Loucy (cell line): ENCODE measurements around the gene TMEM119.

Experiments
- H2AFZ ChIP-seq: fragments of 200-600 bp; sonication (generic); 2 replicates; pipeline ENCODE4 v1.6.0; 2016; ENCODE audit warnings: antibody characterized with exemption, mild to moderate bottlenecking, low read length, moderate library complexity
- H3F3A ChIP-seq: fragments of 200-600 bp; 2 replicates; pipeline ENCODE4 v1.6.0; 2016; ENCODE audit warnings: antibody characterized with exemption, low read depth, mild to moderate bottlenecking
- H3K27me3 ChIP-seq: fragments of 200-600 bp; sonication (generic); 2 replicates; pipeline ENCODE4 v1.6.1; 2014; ENCODE audit warnings: low read length, mild to moderate bottlenecking; ENCODE audit not compliant: insufficient read depth, poor library complexity, severe bottlenecking
- H3K36me3 ChIP-seq: fragments of 200-600 bp; sonication (generic); 2 replicates; pipeline ENCODE4 v1.6.1; 2016; ENCODE audit warnings: low read length; ENCODE audit not compliant: insufficient read depth
- H3K4me1 ChIP-seq: fragments of 200-600 bp; sonication (generic); 2 replicates; pipeline ENCODE4 v1.5.1; 2014; ENCODE audit warnings: low read length, mild to moderate bottlenecking; ENCODE audit not compliant: insufficient read depth, poor library complexity, severe bottlenecking
- H3K4me2 ChIP-seq: fragments of 200-600 bp; sonication (generic); 2 replicates; pipeline ENCODE4 v1.6.0; 2014; ENCODE audit warnings: antibody characterized with exemption, low read length, low read depth, mild to moderate bottlenecking; ENCODE audit not compliant: poor library complexity, severe bottlenecking
- H3K4me3 ChIP-seq: fragments of 200-600 bp; sonication (generic); 2 replicates; pipeline ENCODE4 v1.5.1; 2014; ENCODE audit warnings: low read length, mild to moderate bottlenecking, mixed read lengths; ENCODE audit not compliant: poor library complexity, severe bottlenecking
- H3K79me2 ChIP-seq: fragments of 200-600 bp; sonication (generic); 2 replicates; pipeline ENCODE4 v1.6.1; 2014; ENCODE audit warnings: low read length; ENCODE audit not compliant: insufficient read depth
- H3K9ac ChIP-seq: fragments of 200-600 bp; sonication (generic); 2 replicates; pipeline ENCODE4 v1.6.0; 2014; ENCODE audit warnings: mild to moderate bottlenecking, low read depth, low read length, moderate library complexity; ENCODE audit not compliant: poor library complexity, severe bottlenecking
- H3K9me2 ChIP-seq: fragments of 200-600 bp; sonication (generic); replicated peaks from 2 replicates; pipeline ENCODE4 v1.6.1; 2016; ENCODE audit warnings: low read depth, low read length, mixed read lengths
- H3K9me3 ChIP-seq: fragments of 200-600 bp; sonication (generic); 2 replicates; pipeline ENCODE4 v1.6.1; 2014; ENCODE audit warnings: mild to moderate bottlenecking, antibody characterized with exemption, low read length, low read depth; ENCODE audit not compliant: insufficient read depth
- H4K20me1 ChIP-seq: fragments of 200-600 bp; sonication (generic); 2 replicates; pipeline ENCODE4 v1.6.0; 2014; ENCODE audit warnings: antibody characterized with exemption, low read length, mild to moderate bottlenecking; ENCODE audit not compliant: insufficient read depth, poor library complexity, severe bottlenecking
- CTCF ChIP-seq: fragments of 200-600 bp; sonication (generic); conservative IDR thresholded peaks from 2 replicates; pipeline ENCODE4 v1.5.1; 2014; ENCODE audit warnings: mild to moderate bottlenecking, antibody characterized with exemption, low read length
- EZH2phosphoT487 ChIP-seq: fragments of 200-600 bp; IDR thresholded peaks from 2 replicates; pipeline ENCODE4 v1.6.1; 2018; ENCODE audit warnings: antibody characterized with exemption, mild to moderate bottlenecking, moderate library complexity, borderline replicate concordance

The TMEM119 gene

GRCh38 chr12:108608616-108609015, 10.7 kb upstream of the TMEM119 start:
- no peak overlapping the region for H3K4me3 ChIP-seq
- H4K20me1 ChIP-seq, result no peaks in the 10 kb centered on the region
- TF ChIP-seq CTCF, result no peak
- TF ChIP-seq EZH2phosphoT487, result no peak
- no peaks in the 10 kb centered on the region for H3K36me3 ChIP-seq
- peaks cover 4% of the 10 kb centered on the region for H3K4me1 ChIP-seq
- no peaks in the 10 kb centered on the region for H3K9me2 ChIP-seq
- H3F3A ChIP-seq, result no peaks in the 10 kb centered on the region
- H3K9me3 ChIP-seq, result no peaks in the 10 kb centered on the region
- H3K79me2 ChIP-seq, result no peaks in the 10 kb centered on the region
- no peaks in the 10 kb centered on the region for H3K27me3 ChIP-seq
- no peak overlapping the region for H2AFZ ChIP-seq
- H3K4me2 ChIP-seq, result no peak overlapping the region
- H3K9ac ChIP-seq, result no peak overlapping the region

DNA sequence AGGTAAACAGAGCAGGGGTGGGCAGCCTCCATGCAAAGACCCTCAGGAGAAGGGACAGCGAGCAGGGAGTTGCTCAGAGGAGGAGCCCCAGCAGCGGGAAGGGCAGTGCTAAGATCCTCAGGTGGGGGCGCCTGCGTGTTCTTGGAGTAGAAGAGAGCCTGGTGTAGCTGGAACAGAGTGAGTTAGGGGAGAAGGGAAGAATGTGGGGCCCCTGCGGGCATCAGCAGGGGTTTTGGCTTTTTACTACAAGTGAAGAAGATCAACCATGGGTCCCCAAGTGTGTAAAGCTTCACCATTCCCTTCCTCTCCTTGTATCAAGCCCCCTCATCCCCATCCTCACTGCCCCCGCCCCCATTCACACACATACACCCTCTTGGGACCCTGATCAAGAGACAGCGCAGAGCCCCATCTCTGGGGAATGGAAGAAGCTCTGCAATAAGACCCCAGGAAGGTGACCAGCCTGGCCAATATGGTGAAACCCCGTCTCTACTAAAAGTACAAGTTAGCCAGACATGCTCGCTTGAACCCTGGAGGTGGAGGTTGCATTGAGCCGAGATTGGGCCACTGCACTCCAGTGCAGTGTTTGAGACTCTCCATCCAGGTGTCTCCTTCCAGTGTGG, 10.2 kb upstream of the TMEM119 start:
- no peak for TF ChIP-seq CTCF
- TF ChIP-seq EZH2phosphoT487, result no peak
- Histone ChIP-seq H4K20me1 (no peaks in the 10 kb centered on the region), H3F3A (no peaks in the 10 kb centered on the region), H3K4me1 (peaks cover 4% of the 10 kb centered on the region), H2AFZ (no peak overlapping the region), H3K79me2 (no peaks in the 10 kb centered on the region), H3K27me3 (no peaks in the 10 kb centered on the region), H3K9me2 (no peaks in the 10 kb centered on the region), H3K4me2 (no peak overlapping the region), H3K4me3 (no peak overlapping the region), H3K36me3 (no peaks in the 10 kb centered on the region), H3K9me3 (no peaks in the 10 kb centered on the region), H3K9ac (no peak overlapping the region)

DNA sequence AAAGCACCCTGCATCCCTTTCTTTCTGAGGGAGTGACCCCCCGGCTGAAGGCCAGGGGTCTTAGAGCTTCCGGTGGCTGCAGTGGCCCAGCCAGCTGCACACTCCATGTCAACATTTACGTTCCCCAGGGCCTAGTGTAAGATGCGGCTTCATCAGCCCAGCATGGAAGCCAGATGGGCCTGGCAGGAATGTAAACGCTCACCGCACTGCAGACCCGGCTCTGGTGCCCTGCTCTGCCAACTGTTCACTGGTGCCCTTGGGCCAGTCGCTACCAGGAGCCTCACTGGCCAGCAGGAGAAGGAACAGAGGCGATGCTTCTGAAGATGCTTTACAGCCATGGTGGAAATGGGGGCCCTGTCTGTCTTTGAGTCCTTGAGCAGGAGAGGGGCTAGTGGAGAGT, 8.6 kb upstream of the TMEM119 start:
- Histone ChIP-seq H3K4me3 (no peak overlapping the region), H4K20me1 (no peaks in the 10 kb centered on the region), H3K4me1 (no peaks in the 10 kb centered on the region), H3K27me3 (no peaks in the 10 kb centered on the region), H3K36me3 (no peaks in the 10 kb centered on the region), H3K9me2 (no peaks in the 10 kb centered on the region), H3F3A (no peaks in the 10 kb centered on the region), H3K9ac (no peak overlapping the region), H3K9me3 (no peaks in the 10 kb centered on the region), H3K79me2 (no peaks in the 10 kb centered on the region), H3K4me2 (no peak overlapping the region), H2AFZ (no peak overlapping the region)
- TF ChIP-seq CTCF (no peak), EZH2phosphoT487 (no peak)
